ENCODE measurements around the gene KLK15. TPM values are rescaled to one million over a fixed set of nuclear protein-coding genes. Genes with fewer than 3 reads are reported as not detected.

Gene KLK15
- total and polyA plus RNA-seq, 2 of the 4 experiments (the other 2 are of a cell fraction): not detected

DNA sequence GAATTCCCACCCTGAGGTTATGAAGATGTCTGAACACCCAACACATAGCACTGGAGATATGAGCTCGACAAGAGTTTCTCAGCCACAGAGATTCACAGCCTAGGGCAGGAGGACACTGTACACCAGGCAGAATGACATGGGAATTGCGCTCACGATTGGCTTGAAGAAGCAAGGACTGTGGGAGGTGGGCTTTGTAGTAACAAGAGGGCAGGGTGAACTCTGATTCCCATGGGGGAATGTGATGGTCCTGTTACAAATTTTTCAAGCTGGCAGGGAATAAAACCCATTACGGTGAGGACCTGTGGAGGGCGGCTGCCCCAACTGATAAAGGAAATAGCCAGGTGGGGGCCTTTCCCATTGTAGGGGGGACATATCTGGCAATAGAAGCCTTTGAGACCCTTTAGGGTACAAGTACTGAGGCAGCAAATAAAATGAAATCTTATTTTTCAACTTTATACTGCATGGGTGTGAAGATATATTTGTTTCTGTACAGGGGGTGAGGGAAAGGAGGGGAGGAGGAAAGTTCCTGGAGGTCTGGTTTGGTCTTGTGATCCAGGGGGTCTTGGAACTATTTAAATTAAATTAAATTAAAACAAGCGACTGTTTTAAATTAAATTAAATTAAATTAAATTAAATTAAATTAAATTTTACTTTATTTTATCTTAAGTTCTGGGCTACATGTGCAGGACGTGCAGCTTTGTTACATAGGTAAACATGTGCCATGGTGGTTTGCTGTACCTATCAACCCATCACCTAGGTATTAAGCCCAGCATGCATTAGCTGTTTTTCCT lies 28.3 kb upstream of the KLK15 start:
- H2AK5ac ChIP-seq (ENCODE audit: low read depth, low read length): no peak overlapping the region
- BruUV-seq (replicated peaks): no TSS peak
- no peak overlapping the region for H2BK15ac ChIP-seq (ENCODE audit: low read depth, low read length)
- no peak for ATAC-seq (ENCODE audit: low read depth)
- H4K5ac ChIP-seq (ENCODE audit: low read depth, low read length): no peak overlapping the region
- DNase-seq: no peak
- no peak overlapping the region for H2BK120ac ChIP-seq (ENCODE audit: low read depth, low read length)
- no peak overlapping the region for H4K91ac ChIP-seq (ENCODE audit: insufficient read depth, low read depth, low read length)
- WGBS, 2 experiments (ENCODE audit: extremely low coverage in 2 of 2, insufficient read length in 1 of 2): 60% methylated on average over 1 of the region's 7 CpGs; no CpG with 5 or more reads in 1 of the 2 experiments
- H3K9me3 ChIP-seq (ENCODE audit: control insufficient read depth, insufficient read depth, low read length): 0 out of 2 replicates have a peak, but pooled peaks cover 4% of the 10 kb centered on the region
- no peaks in the 10 kb centered on the region for H3K36me3 ChIP-seq (ENCODE audit: control insufficient read depth, insufficient read depth, low read length)
- intact Hi-C loops (cut with micrococcal nuclease) (no loop called here), dilution Hi-C loops (cut with HindIII; ENCODE audit: low sequenced_read_pairs, unreplicated experiment) (no loop called here), in situ Hi-C loops (cut with MboI; ENCODE audit: low sequenced_read_pairs) (no loop called here)
- H2BK20ac ChIP-seq (ENCODE audit: low read depth, low read length): no peak overlapping the region
- H3K23ac ChIP-seq (ENCODE audit: low read depth, low read length): no peak overlapping the region
- H3K18ac ChIP-seq (ENCODE audit: low read depth, low read length): no peak overlapping the region
- H3K4me2 ChIP-seq (ENCODE audit: low read depth, low read length): no peak overlapping the region
- H3K14ac ChIP-seq (replicated peaks; ENCODE audit: low read depth, low read length): no peak overlapping the region
- no peaks in the 10 kb centered on the region for H3K4me1 ChIP-seq (ENCODE audit: control insufficient read depth, insufficient read depth, low read length)
- ChIA-PET POLR2A (ENCODE audit: unreplicated experiment) (no interaction called here), CTCF (no interaction called here)
- no peaks in the 10 kb centered on the region for H4K20me1 ChIP-seq (ENCODE audit: insufficient read depth, low read length)
- H4K8ac ChIP-seq (ENCODE audit: low read depth in 2 of 2, low read length in 2 of 2): no peak overlapping the region
- H2AFZ ChIP-seq (replicated peaks; ENCODE audit: low read length, poor library complexity): no peak overlapping the region
- H3K9me1 ChIP-seq (ENCODE audit: insufficient read depth, low read length): no peaks in the 10 kb centered on the region
- no peak overlapping the region for H3K4ac ChIP-seq (ENCODE audit: low read depth, low read length)
- H3K9ac ChIP-seq (ENCODE audit: low read depth, low read length): no peak overlapping the region
- no peak overlapping the region for H2AK9ac ChIP-seq (replicated peaks; ENCODE audit: low read depth, low read length, poor library complexity)
- no peak overlapping the region for H3K4me3 ChIP-seq (ENCODE audit: insufficient read depth, low read depth, low read length)
- no peak for TF ChIP-seq CTCF (conservative IDR thresholded peaks at IDR 0.05; ENCODE audit: low read depth, low read length)
- TF ChIP-seq MAZ (IDR thresholded peaks at IDR 0.05; ENCODE audit: borderline replicate concordance, low read depth, low read length): no peak
- no peak for TF ChIP-seq SMC3 (IDR thresholded peaks at IDR 0.05; ENCODE audit: low read depth, low read length)
- TF ChIP-seq, protein P1, sequence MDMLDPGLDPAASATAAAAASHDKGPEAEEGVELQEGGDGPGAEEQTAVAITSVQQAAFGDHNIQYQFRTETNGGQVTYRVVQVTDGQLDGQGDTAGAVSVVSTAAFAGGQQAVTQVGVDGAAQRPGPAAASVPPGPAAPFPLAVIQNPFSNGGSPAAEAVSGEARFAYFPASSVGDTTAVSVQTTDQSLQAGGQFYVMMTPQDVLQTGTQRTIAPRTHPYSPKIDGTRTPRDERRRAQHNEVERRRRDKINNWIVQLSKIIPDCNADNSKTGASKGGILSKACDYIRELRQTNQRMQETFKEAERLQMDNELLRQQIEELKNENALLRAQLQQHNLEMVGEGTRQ (IDR thresholded peaks at IDR 0.05; ENCODE audit: low read depth, low read length): no peak
- no peak for TF ChIP-seq NFE2L2 (IDR thresholded peaks at IDR 0.05; ENCODE audit: low read depth, low read length)
- TF ChIP-seq MXI1 (IDR thresholded peaks at IDR 0.05; ENCODE audit: borderline replicate concordance, low read depth, low read length): no peak
- no peak for TF ChIP-seq RAD21 (IDR thresholded peaks at IDR 0.05; ENCODE audit: low read length)
- TF ChIP-seq FOS (IDR thresholded peaks at IDR 0.05; ENCODE audit: low read depth, low read length): no peak
- H2BK5ac ChIP-seq (ENCODE audit: low read depth, low read length, poor library complexity, severe bottlenecking): no peak overlapping the region
- H3K27ac ChIP-seq (ENCODE audit: insufficient read depth, low read length): no peak overlapping the region
- peaks cover 4% of the 10 kb centered on the region; the same call in 1 of the 2 replicates for H3K27me3 ChIP-seq (ENCODE audit: control insufficient read depth, insufficient read depth, low read length)
- no peak overlapping the region for H3K56ac ChIP-seq (ENCODE audit: extremely low read depth, insufficient read depth, low read length)
- no peaks in the 10 kb centered on the region for H3K79me1 ChIP-seq (ENCODE audit: low read depth in 1 of 2, low read length in 2 of 2)

Data from IMR-90 (cell line).